Panc1 (cell line): ENCODE measurements around the gene LRRC10B.

Source experiments
- TF ChIP-seq, protein P1 (sequence below): fragments of 450-650 bp; IDR thresholded peaks from 2 replicates; pipeline ENCODE4 v1.5.1; 2017; ENCODE audit warnings: mild to moderate bottlenecking
- TF ChIP-seq, protein P2 (sequence below), 2 experiments: IDR thresholded peaks; 2 replicates each; pipeline ENCODE4 v1.6.1; 2011 to 2012; ENCODE audit warnings: low read depth in 2 of 2, control low read depth in 1 of 2, low read length in 1 of 2, mild to moderate bottlenecking in 1 of 2, moderate library complexity in 1 of 2; ENCODE audit not compliant: insufficient read depth in 1 of 2

DNA sequence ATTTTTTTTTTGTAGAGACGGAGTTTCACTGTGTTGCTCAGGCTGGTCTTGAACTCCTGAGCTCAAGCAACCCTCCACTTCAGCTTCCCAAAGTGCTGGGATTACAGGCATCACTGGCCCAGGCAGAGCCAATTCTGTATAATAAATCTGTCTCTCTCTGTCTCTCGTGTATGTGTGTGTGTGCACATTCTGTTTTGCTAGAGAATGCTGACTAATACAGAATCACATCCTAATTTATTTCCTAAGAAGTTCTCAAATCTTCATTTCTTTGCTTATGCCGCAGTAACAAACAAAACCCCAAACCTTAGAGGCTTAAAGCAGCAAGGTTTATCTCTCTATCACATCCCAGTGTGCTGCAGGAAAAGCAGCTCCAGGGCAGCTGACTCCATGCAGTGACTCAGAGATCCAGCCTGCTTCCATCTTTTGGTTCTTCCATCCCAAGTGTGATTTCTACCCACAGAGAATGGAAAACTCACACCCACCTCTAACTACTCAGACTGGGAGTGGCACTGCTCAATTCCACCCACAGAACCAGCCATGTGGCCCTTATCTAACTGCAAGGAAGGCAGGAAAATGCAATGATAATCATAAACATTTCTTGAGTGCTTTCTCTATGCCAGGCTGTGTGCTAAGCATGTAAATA, 35.1 kb upstream of the LRRC10B start:
- TF ChIP-seq, protein P1, sequence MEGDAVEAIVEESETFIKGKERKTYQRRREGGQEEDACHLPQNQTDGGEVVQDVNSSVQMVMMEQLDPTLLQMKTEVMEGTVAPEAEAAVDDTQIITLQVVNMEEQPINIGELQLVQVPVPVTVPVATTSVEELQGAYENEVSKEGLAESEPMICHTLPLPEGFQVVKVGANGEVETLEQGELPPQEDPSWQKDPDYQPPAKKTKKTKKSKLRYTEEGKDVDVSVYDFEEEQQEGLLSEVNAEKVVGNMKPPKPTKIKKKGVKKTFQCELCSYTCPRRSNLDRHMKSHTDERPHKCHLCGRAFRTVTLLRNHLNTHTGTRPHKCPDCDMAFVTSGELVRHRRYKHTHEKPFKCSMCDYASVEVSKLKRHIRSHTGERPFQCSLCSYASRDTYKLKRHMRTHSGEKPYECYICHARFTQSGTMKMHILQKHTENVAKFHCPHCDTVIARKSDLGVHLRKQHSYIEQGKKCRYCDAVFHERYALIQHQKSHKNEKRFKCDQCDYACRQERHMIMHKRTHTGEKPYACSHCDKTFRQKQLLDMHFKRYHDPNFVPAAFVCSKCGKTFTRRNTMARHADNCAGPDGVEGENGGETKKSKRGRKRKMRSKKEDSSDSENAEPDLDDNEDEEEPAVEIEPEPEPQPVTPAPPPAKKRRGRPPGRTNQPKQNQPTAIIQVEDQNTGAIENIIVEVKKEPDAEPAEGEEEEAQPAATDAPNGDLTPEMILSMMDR = no peak
- TF ChIP-seq, protein P2, sequence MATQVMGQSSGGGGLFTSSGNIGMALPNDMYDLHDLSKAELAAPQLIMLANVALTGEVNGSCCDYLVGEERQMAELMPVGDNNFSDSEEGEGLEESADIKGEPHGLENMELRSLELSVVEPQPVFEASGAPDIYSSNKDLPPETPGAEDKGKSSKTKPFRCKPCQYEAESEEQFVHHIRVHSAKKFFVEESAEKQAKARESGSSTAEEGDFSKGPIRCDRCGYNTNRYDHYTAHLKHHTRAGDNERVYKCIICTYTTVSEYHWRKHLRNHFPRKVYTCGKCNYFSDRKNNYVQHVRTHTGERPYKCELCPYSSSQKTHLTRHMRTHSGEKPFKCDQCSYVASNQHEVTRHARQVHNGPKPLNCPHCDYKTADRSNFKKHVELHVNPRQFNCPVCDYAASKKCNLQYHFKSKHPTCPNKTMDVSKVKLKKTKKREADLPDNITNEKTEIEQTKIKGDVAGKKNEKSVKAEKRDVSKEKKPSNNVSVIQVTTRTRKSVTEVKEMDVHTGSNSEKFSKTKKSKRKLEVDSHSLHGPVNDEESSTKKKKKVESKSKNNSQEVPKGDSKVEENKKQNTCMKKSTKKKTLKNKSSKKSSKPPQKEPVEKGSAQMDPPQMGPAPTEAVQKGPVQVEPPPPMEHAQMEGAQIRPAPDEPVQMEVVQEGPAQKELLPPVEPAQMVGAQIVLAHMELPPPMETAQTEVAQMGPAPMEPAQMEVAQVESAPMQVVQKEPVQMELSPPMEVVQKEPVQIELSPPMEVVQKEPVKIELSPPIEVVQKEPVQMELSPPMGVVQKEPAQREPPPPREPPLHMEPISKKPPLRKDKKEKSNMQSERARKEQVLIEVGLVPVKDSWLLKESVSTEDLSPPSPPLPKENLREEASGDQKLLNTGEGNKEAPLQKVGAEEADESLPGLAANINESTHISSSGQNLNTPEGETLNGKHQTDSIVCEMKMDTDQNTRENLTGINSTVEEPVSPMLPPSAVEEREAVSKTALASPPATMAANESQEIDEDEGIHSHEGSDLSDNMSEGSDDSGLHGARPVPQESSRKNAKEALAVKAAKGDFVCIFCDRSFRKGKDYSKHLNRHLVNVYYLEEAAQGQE (IDR thresholded peaks at IDR 0.05; ENCODE audit: insufficient read depth in 1 of 2, low read depth in 2 of 2, low read length in 1 of 2) = no peak
